ENCODE results near the gene SOS2.

DNA sequence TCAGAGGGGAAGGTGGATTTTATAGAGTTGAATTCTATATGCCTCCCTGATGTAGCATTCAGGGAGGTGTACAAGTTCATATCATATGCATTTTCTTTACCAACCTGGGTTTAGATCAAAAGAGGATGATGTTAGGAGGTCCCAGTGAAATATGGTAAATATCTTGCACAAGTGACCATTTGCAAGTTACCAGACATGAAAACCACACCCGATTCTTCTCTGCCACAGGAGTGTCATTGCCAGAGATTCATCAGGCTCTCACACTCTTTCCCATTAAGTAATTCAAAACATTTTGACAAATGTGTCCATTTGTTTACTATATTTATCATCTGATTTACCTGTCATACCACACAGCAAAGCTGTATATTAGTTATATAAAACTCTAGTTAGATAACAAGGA lies 159.0 kb downstream of the SOS2 start:
- TF ChIP-seq, protein P1, sequence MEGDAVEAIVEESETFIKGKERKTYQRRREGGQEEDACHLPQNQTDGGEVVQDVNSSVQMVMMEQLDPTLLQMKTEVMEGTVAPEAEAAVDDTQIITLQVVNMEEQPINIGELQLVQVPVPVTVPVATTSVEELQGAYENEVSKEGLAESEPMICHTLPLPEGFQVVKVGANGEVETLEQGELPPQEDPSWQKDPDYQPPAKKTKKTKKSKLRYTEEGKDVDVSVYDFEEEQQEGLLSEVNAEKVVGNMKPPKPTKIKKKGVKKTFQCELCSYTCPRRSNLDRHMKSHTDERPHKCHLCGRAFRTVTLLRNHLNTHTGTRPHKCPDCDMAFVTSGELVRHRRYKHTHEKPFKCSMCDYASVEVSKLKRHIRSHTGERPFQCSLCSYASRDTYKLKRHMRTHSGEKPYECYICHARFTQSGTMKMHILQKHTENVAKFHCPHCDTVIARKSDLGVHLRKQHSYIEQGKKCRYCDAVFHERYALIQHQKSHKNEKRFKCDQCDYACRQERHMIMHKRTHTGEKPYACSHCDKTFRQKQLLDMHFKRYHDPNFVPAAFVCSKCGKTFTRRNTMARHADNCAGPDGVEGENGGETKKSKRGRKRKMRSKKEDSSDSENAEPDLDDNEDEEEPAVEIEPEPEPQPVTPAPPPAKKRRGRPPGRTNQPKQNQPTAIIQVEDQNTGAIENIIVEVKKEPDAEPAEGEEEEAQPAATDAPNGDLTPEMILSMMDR (IDR thresholded peaks at IDR 0.05) = no peak
- no peak for TF ChIP-seq POLR2A (IDR thresholded peaks at IDR 0.05)
- no peak for TF ChIP-seq EP300 (IDR thresholded peaks at IDR 0.05)
- no peak for TF ChIP-seq POLR2AphosphoS5 (IDR thresholded peaks at IDR 0.05)

Data from upper lobe of left lung (tissue), 4 donors.